GM13977 (cell line): ENCODE measurements around the gene RTKN.
"Not testable (repeated sequence)": the region's sequence is repeated elsewhere in the genome, so short reads cannot be mapped to it uniquely, and the experiment has no call there.

Source experiments
- DNase-seq: peaks from one replicate; pipeline ENCODE4 v3.0.0; 2012; ENCODE audit warnings: low spot score
- in situ Hi-C: fragments of 300-500 bp; cut with MboI; formaldehyde crosslinking; loops from one replicate; pipeline ENCODE4 v1.12.0; 2022; ENCODE audit warnings: low sequenced_read_pairs, low pct_unique_long_range_greater_than_20kb, mixed read lengths, inconsistent platforms; ENCODE audit not compliant: unreplicated experiment
- TF ChIP-seq, protein P1 (sequence below): IDR thresholded peaks from 2 replicates; pipeline ENCODE4 v1.5.1; 2012; ENCODE audit warnings: mild to moderate bottlenecking, control low read depth; ENCODE audit not compliant: insufficient read depth; ENCODE audit errors: extremely low read depth, missing control alignments

The RTKN gene, protein sequence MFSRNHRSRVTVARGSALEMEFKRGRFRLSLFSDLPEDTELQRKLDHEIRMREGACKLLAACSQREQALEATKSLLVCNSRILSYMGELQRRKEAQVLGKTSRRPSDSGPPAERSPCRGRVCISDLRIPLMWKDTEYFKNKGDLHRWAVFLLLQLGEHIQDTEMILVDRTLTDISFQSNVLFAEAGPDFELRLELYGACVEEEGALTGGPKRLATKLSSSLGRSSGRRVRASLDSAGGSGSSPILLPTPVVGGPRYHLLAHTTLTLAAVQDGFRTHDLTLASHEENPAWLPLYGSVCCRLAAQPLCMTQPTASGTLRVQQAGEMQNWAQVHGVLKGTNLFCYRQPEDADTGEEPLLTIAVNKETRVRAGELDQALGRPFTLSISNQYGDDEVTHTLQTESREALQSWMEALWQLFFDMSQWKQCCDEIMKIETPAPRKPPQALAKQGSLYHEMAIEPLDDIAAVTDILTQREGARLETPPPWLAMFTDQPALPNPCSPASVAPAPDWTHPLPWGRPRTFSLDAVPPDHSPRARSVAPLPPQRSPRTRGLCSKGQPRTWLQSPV

DNA sequence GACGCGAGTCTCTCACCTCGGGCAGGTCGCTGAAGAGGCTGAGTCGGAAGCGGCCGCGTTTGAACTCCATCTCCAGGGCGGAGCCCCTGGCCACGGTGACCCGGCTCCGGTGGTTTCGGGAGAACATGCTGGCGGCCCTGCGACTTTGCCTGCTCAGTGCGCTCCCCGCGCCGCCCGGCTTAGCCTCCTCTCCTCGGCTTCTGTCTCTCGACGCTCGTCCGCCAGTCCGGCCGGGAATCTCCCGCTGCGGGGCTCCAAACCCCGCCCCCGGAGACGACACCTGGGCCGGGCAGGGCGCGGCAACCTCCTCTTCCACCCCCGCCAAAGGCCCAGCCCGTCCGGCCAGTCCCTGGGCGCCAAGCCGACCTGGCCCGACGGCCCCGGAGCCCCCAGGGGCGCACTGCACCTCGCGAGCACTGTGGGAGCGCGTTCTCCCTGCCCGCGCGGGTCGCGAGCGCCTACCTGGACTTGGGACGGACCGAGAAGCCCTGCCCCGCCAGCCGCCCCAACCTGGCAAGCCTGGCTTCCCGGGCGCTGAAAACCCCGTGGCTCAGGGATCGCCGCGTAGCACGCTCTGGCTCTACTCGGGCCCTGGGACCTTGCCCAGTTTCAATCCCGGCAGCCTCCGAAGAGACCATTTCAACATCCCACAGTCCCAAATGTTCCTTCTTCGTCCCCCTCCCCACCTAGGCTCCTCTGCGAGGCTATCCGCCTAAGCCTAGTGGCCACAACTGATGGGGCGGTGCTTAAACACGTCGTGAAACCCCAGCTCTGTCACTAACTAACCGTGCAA lies at the start of gene RTKN:
Gene RTKN (minus strand): TSS at position 248 of the 793 bp plus-strand sequence. CDS start 121 bp downstream, at position 127.
- TF ChIP-seq, protein P1, sequence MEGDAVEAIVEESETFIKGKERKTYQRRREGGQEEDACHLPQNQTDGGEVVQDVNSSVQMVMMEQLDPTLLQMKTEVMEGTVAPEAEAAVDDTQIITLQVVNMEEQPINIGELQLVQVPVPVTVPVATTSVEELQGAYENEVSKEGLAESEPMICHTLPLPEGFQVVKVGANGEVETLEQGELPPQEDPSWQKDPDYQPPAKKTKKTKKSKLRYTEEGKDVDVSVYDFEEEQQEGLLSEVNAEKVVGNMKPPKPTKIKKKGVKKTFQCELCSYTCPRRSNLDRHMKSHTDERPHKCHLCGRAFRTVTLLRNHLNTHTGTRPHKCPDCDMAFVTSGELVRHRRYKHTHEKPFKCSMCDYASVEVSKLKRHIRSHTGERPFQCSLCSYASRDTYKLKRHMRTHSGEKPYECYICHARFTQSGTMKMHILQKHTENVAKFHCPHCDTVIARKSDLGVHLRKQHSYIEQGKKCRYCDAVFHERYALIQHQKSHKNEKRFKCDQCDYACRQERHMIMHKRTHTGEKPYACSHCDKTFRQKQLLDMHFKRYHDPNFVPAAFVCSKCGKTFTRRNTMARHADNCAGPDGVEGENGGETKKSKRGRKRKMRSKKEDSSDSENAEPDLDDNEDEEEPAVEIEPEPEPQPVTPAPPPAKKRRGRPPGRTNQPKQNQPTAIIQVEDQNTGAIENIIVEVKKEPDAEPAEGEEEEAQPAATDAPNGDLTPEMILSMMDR = no peak
- DNase-seq = peak; percentile 71
- in situ Hi-C loops = no loop called here

DNA sequence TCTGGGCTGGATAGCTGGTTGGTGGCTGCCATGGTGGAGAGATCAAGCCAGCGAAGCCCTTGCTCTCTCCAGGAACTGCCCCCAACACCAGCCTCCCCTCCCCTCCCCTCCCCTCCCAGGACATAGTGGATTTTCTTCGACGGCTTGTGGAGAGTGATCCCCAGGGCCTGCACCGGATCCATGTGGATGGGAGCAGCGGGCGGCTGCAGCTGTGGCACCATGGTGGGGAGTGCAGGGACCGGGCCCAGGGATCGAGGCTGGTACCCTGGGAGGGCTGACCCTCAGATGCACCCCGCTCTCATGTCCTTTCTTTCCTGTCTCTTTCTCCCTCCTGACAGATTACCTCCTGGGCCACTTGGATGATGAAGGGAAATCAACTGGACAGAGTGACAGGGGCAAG lies 48.2 kb upstream of the RTKN start:
- in situ Hi-C loops = loop anchor here (25.0 kb wide), 1 partner anchor 97 kb away; no protein-coding TSS in a partner anchor
- DNase-seq = no peak
- TF ChIP-seq, protein P1 = no peak

DNA sequence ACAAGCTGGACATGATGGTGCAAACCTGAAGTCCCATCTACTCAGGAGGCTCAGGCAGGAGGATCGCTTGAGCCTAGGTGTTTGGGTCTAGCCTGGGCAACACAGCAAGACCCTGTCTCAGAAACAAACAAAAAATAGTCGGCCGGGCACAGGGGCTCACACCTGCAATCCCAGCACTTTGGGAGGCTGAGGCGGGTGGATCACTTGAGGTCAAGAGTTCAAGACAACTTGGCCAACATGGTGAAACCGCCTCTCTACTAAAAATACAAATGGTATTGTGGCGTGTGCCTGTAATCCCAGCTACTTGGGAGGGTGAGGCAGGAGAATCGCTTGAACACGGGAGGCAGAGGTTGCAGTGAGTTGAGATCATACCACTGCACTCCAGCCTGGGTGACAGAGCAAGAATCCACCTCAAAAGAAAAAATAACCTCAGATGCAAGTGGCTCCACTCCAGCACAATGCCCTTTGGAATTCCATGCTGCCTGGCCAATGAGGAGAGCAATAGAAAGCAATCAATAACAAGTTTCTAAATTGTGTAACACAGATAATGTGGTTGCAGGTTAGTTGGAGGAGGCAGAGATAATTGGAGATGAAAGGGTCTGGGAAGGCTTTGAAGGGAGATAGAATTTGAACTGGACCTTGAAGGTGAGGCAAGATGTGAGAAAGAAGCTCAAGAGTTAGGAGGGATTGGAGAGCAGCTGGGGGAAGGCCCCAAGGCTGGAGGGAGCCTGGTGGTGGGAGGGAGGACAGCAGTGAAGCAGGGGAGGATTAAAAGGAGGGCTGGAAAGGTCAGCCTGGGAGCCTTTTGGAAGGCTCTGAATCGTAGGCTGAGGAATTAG lies 47.1 kb upstream of the RTKN start:
- in situ Hi-C loops = loop anchor here (25.0 kb wide), 1 partner anchor 98 kb away; no protein-coding TSS in a partner anchor
- TF ChIP-seq, protein P1 = no peak
- no peak for DNase-seq

DNA sequence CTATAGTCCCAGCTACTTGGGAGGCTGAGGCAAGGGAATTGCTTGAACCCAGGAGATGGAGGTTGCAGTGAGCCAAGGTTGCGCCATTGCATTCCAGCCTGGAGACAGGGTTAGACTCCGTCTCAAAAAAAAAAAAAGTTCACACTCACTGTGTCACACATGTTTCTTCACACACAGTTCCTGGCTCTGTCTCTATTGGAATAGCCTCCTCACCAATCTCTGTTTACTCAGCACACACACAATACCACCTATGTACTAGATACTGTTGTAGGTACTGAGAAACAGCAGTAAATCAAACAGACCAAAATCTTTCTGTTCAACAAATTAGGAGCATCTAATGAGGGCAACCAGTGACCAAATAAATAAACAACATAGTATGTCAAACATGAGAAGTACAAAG lies 44.4 kb upstream of the RTKN start:
- in situ Hi-C loops = loop anchor here (25.0 kb wide), 1 partner anchor 101 kb away; no protein-coding TSS in a partner anchor
- no peak for DNase-seq
- TF ChIP-seq, protein P1 = no peak

DNA sequence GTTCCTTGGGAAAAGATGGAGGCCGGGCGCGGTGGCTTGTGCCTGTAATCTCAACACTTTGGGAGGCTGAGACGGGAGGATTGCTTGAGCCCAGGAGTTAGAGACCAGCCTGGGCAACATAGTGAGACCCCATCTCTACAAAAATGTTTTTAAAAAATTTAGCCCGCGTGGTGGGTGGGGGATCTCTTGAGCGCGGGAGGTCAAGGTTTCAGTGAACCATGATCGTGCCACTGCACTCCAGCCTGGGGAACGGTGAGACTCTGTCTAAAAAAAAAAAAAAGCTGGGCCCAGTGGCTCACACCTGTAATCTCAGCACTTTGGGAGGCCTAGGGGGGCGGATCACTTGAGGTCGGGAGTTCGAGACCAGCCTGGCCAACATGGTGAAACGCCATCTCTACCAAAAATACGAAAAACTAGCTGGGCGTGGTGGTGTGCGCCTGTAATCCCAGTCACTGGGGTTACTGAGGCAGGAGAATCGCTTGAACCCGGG lies 42.0 kb upstream of the RTKN start:
- DNase-seq = not testable (repeated sequence)
- in situ Hi-C loops = loop anchor here (25.0 kb wide), 1 partner anchor 104 kb away; no protein-coding TSS in a partner anchor

DNA sequence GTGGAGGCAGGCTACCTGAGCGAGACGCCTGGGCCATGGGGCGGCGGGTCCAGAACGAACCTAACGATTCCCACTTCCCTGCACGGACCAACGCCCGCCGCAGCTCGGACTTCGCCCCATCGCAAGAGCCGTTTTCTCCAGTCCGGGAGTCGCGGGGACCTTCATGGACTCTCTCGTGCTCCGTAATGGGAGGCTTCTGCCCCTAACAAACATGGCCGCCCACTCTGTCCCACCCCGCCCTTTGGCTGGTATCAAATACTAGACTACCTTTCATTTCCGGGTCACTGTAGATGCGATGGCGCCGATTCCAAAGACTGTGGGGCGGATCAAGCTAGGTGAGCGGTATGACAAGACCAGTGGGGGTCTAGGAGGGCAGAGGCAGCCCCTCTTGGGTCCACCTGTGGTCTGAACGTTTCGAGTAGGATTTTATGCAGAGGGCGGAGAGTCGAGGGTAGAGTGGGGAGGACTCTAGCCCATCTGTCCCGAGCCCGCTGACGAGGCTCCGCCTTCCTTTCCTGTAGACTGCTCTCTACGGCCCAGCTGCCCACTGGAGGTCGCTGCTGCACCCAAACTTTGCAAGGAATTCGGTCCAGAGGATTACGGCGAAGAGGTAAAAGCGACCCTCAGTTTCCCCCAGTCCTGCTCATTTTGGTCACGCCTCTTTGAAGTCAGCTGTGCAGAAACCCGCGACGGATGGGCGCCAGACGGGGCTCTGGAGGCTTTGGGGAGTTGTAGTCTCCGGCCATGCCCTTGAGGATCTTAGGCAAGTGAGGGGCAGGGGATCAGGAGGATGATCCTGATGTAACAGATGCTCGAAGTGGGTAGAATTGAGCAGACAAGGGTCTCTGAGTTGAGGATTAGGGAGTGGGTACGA lies 41.3 kb upstream of the RTKN start, which contains the start of the genes CCDC142 and TTC31:
Gene CCDC142 (minus strand): TSS at position 198 of the 874 bp plus-strand sequence. CDS start 161 bp downstream, at position 37.
Gene TTC31 (plus strand): TSS at position 281 of the 874 bp plus-strand sequence. CDS start 15 bp downstream, at position 296.
- TF ChIP-seq, protein P1 = peak; percentile 95
- in situ Hi-C loops = loop anchor here (25.0 kb wide), 1 partner anchor 104 kb away; no protein-coding TSS in a partner anchor
- peak; percentile 93 for DNase-seq
